HCT116 (cell line): Measurements from ENCODE around the gene RPS2. TPM values are rescaled to one million over a fixed set of nuclear protein-coding genes. Genes with fewer than 3 reads are reported as not detected.

Source experiments
- ATAC-seq: fragments of 200-7000 bp; cut with Tn5 transposase; 2 replicates; pipeline ENCODE4 v1.9.1; 2020; ENCODE audit warnings: mild to moderate bottlenecking, moderate library complexity
- BruUV-seq: library from RNA; stranded (reverse); fragments of 400-500 nt; replicated peaks from 2 replicates; lab custom pipeline; 2021; lab: Mats Ljungman, UMichigan
- CTCF ChIA-PET: fragments of 300-600 bp; sonication (Branson Sonifier 250); formaldehyde crosslinking; loops from one replicate; lab custom pipeline; 2021; ENCODE audit warnings: antibody characterized with exemption; lab: Charles Lee
- POLR2A ChIA-PET: fragments of 300-600, 350-600 bp; sonication (Branson Sonifier 250); formaldehyde crosslinking; loops from one replicate; lab custom pipeline; 2021; ENCODE audit warnings: antibody characterized with exemption; lab: Charles Lee
- RAD21 ChIA-PET, 2 experiments: fragments of 300-600 bp; sonication (Branson Sonifier 250); formaldehyde crosslinking; loops; one replicate each; lab custom pipeline; 2023; ENCODE audit warnings: low total read pairs in 2 of 2; ENCODE audit not compliant: uncharacterized antibody in 2 of 2, unreplicated experiment in 2 of 2, low non-redundant PET in 1 of 2; lab: Charles Lee
- DNase-seq: peaks from one replicate; pipeline ENCODE4 v3.0.0-alpha.2; 2010; ENCODE audit warnings: low read depth, low spot score
- H2AFZ ChIP-seq: fragments of 200-600 bp; shearing (Covaris generic), sonication (generic); 2 replicates; pipeline ENCODE4 v1.6.1; 2017; ENCODE audit warnings: low read depth, mixed run types, mixed read lengths, antibody characterized with exemption, low read length; ENCODE audit not compliant: poor library complexity, severe bottlenecking
- H3K27ac ChIP-seq: 2 replicates; pipeline ENCODE4 v1.5.1; 2012; ENCODE audit warnings: low read depth, low read length
- H3K27me3 ChIP-seq: fragments of 200-600 bp; sonication (generic); 2 replicates; pipeline ENCODE4 v1.6.1; 2016; ENCODE audit warnings: mixed run types, low read length, mixed read lengths; ENCODE audit not compliant: insufficient read depth
- H3K36me3 ChIP-seq, 2 experiments: fragments of 200-500 bp in 1 of 2; fragments of 200-600 bp in 1 of 2; sonication (Bioruptor generic) in 1 of 2; sonication (generic) in 1 of 2; 2 replicates each; pipeline versions ENCODE4 v1.5.1 to v1.6.1; 2014 to 2016; ENCODE audit warnings: low read length in 2 of 2, inconsistent platforms in 1 of 2, mixed read lengths in 1 of 2, mixed run types in 1 of 2; ENCODE audit not compliant: insufficient read depth in 2 of 2, control insufficient read depth in 1 of 2
- H3K4me1 ChIP-seq, 2 experiments: fragments of 200-600 bp in 1 of 2; sonication (generic) in 1 of 2; 2 replicates each; pipeline versions ENCODE4 v1.5.1 to v1.6.1; 2012 to 2017; ENCODE audit warnings: low read length in 2 of 2, inconsistent platforms in 1 of 2, mild to moderate bottlenecking in 1 of 2, mixed read lengths in 1 of 2, mixed run types in 1 of 2, moderate library complexity in 1 of 2; ENCODE audit not compliant: insufficient read depth in 2 of 2, control insufficient read depth in 1 of 2
- H3K4me2 ChIP-seq: fragments of 200-600 bp; sonication (generic); 2 replicates; pipeline ENCODE4 v1.6.1; 2017; ENCODE audit warnings: mixed run types, low read length, mixed read lengths
- H3K4me3 ChIP-seq, 2 experiments: fragments of 200-600 bp in 1 of 2; sonication (generic) in 1 of 2; replicated peaks in 1 of 2; 2 replicates each; pipeline ENCODE4 v1.5.1; 2011 to 2016; ENCODE audit warnings: low read length in 2 of 2, control low read depth in 1 of 2, low read depth in 1 of 2, mild to moderate bottlenecking in 1 of 2, mixed read lengths in 1 of 2, mixed run types in 1 of 2
- H3K79me2 ChIP-seq: fragments of 200-600 bp; sonication (generic); 2 replicates; pipeline ENCODE4 v1.6.1; 2017; ENCODE audit warnings: mild to moderate bottlenecking, mixed run types, low read length, moderate library complexity, mixed read lengths; ENCODE audit not compliant: insufficient read depth
- H3K9ac ChIP-seq: fragments of 200-600 bp; sonication (generic); 2 replicates; pipeline ENCODE4 v1.6.1; 2016; ENCODE audit warnings: low read length, mixed read lengths
- H3K9me2 ChIP-seq: fragments of 200-600 bp; sonication (generic), shearing (Covaris generic); 2 replicates; pipeline ENCODE4 v1.6.1; 2017; ENCODE audit warnings: mixed run types, mild to moderate bottlenecking, moderate library complexity; ENCODE audit not compliant: insufficient read depth
- H3K9me3 ChIP-seq, 2 experiments: fragments of 200-500 bp in 1 of 2; fragments of 200-600 bp in 1 of 2; sonication (Bioruptor generic) in 1 of 2; sonication (generic) in 1 of 2; 2 replicates each; pipeline ENCODE4 v1.6.1; 2014 to 2017; ENCODE audit warnings: low read length in 2 of 2, mixed read lengths in 2 of 2, inconsistent platforms in 1 of 2, low read depth in 1 of 2, mild to moderate bottlenecking in 1 of 2, mixed run types in 1 of 2, moderate library complexity in 1 of 2; ENCODE audit not compliant: control insufficient read depth in 1 of 2, insufficient read depth in 1 of 2
- H4K20me1 ChIP-seq: fragments of 200-600 bp; sonication (generic), shearing (Covaris generic); 2 replicates; pipeline ENCODE4 v1.6.1; 2017; ENCODE audit warnings: mixed run types, mild to moderate bottlenecking, moderate library complexity; ENCODE audit not compliant: insufficient read depth
- CBX3 ChIP-seq: IDR thresholded peaks from 2 replicates; pipeline ENCODE4 v1.6.1; 2012; ENCODE audit warnings: low read depth
- EZH2 ChIP-seq: fragments of 200-600 bp; sonication (generic); IDR thresholded peaks from 2 replicates; pipeline ENCODE4 v1.6.1; 2017; ENCODE audit warnings: antibody characterized with exemption, mixed run types
- EZH2phosphoT487 ChIP-seq: fragments of 200-600 bp; IDR thresholded peaks from 2 replicates; pipeline ENCODE4 v1.6.1; 2018; ENCODE audit warnings: antibody characterized with exemption, borderline replicate concordance
- JUND ChIP-seq: IDR thresholded peaks from 2 replicates; pipeline ENCODE4 v1.6.1; 2012
- POLR2AphosphoS5 ChIP-seq: IDR thresholded peaks from 2 replicates; pipeline ENCODE4 v1.6.1; 2011; ENCODE audit warnings: mild to moderate bottlenecking, low read depth, low read length, moderate library complexity
- TCF7L2 ChIP-seq: IDR thresholded peaks from 2 replicates; pipeline ENCODE4 v1.7.0; 2011; ENCODE audit warnings: borderline replicate concordance, inconsistent platforms; ENCODE audit not compliant: insufficient read depth, insufficient read length; ENCODE audit errors: extremely low read depth
- YY1 ChIP-seq: IDR thresholded peaks from 2 replicates; pipeline ENCODE4 v1.6.1; 2011; ENCODE audit warnings: low read length, low read depth, moderate library complexity, mild to moderate bottlenecking; ENCODE audit not compliant: insufficient replicate concordance; ENCODE audit errors: extremely low read depth
- intact Hi-C: fragments of 100-400 bp; cut with micrococcal nuclease; formaldehyde crosslinking; loops from 2 replicates; pipeline ENCODE4 v1.10.0; 2022
- total RNA-seq: library from RNA; stranded (reverse); gene quantifications from one replicate; pipeline ENCODE4 v1.2.1, GENCODE V29; 2021; ENCODE audit not compliant: unreplicated experiment
- TF ChIP-seq, protein P1 (sequence below), 3 experiments: fragments of 200-600 bp in 1 of 3; sonication (generic) in 1 of 3; IDR thresholded peaks in 2 of 3; conservative IDR thresholded peaks in 1 of 3; 2 replicates each; pipeline ENCODE4 v1.5.1; 2012 to 2017; ENCODE audit warnings: low read depth in 2 of 3, low read length in 2 of 3, antibody characterized with exemption in 1 of 3, borderline replicate concordance in 1 of 3, control low read depth in 1 of 3, mild to moderate bottlenecking in 1 of 3, mixed read lengths in 1 of 3, mixed run types in 1 of 3, moderate library complexity in 1 of 3; ENCODE audit not compliant: insufficient read depth in 1 of 3
- TF ChIP-seq, protein P2 (sequence below): IDR thresholded peaks from 2 replicates; pipeline ENCODE4 v1.6.1; 2012
- TF ChIP-seq, protein P3 (sequence below): IDR thresholded peaks from 2 replicates; pipeline ENCODE4 v1.6.1; 2012; ENCODE audit warnings: low read depth

The RPS2 gene
- total RNA-seq, 1 experiment from 2014 or later: 6,265 TPM

DNA sequence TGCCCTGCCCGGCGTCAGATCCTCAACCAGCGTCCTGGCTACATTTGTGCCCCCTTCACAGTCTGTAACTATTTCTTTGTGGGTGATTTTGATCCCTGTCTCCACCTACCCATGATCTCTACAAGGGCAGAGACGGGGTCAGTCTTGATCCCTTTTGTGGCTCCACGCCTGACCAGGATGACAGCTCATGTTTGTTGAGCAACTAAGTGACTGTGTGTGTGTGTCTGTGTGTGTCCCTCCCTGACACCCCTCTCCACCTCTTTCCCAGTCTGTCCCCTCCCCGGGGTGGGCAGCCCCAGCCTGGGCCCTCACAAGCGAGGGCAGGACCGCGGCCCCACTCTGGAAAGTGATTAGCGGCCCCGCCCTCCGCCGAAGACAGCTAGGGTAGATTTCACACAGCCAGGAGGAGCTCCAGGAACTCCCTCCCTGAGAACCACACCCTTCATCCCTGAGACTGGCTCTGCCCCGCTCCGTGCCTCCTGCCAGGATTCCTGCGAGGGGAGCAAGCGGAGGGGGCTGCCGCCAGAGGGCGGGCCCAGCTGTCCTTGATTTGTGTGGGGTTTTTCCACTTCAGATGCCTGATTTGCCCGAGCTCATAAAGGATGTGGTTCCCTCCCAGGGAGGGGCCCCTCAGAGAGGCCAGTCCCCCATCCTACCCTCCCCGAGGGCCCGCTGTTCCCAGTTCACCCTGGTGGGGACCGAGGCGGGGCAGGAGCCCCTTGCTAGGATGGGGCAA is 41.2 kb downstream of the RPS2 start:
- H3K9me3 ChIP-seq: no peaks in the 10 kb centered on the region
- peak overlapping the region; percentile 55 for H3K27ac ChIP-seq
- TF ChIP-seq EZH2phosphoT487: no peak
- TF ChIP-seq, protein P1, sequence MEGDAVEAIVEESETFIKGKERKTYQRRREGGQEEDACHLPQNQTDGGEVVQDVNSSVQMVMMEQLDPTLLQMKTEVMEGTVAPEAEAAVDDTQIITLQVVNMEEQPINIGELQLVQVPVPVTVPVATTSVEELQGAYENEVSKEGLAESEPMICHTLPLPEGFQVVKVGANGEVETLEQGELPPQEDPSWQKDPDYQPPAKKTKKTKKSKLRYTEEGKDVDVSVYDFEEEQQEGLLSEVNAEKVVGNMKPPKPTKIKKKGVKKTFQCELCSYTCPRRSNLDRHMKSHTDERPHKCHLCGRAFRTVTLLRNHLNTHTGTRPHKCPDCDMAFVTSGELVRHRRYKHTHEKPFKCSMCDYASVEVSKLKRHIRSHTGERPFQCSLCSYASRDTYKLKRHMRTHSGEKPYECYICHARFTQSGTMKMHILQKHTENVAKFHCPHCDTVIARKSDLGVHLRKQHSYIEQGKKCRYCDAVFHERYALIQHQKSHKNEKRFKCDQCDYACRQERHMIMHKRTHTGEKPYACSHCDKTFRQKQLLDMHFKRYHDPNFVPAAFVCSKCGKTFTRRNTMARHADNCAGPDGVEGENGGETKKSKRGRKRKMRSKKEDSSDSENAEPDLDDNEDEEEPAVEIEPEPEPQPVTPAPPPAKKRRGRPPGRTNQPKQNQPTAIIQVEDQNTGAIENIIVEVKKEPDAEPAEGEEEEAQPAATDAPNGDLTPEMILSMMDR (IDR thresholded peaks at IDR 0.05 in 2 of 3, conservative IDR thresholded peaks at IDR 0.05 in 1 of 3; ENCODE audit: borderline replicate concordance in 1 of 3, insufficient read depth in 1 of 3, low read depth in 2 of 3, low read length in 2 of 3): peak in 2 of 3 experiments; percentile 50 to 59; a peak in 5 of 6 replicates
- no peak for TF ChIP-seq JUND
- no peak for TF ChIP-seq YY1
- TF ChIP-seq, protein P2, sequence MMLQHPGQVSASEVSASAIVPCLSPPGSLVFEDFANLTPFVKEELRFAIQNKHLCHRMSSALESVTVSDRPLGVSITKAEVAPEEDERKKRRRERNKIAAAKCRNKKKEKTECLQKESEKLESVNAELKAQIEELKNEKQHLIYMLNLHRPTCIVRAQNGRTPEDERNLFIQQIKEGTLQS: no peak
- no peak for TF ChIP-seq EZH2
- no peak for TF ChIP-seq TCF7L2
- TF ChIP-seq, protein P3, sequence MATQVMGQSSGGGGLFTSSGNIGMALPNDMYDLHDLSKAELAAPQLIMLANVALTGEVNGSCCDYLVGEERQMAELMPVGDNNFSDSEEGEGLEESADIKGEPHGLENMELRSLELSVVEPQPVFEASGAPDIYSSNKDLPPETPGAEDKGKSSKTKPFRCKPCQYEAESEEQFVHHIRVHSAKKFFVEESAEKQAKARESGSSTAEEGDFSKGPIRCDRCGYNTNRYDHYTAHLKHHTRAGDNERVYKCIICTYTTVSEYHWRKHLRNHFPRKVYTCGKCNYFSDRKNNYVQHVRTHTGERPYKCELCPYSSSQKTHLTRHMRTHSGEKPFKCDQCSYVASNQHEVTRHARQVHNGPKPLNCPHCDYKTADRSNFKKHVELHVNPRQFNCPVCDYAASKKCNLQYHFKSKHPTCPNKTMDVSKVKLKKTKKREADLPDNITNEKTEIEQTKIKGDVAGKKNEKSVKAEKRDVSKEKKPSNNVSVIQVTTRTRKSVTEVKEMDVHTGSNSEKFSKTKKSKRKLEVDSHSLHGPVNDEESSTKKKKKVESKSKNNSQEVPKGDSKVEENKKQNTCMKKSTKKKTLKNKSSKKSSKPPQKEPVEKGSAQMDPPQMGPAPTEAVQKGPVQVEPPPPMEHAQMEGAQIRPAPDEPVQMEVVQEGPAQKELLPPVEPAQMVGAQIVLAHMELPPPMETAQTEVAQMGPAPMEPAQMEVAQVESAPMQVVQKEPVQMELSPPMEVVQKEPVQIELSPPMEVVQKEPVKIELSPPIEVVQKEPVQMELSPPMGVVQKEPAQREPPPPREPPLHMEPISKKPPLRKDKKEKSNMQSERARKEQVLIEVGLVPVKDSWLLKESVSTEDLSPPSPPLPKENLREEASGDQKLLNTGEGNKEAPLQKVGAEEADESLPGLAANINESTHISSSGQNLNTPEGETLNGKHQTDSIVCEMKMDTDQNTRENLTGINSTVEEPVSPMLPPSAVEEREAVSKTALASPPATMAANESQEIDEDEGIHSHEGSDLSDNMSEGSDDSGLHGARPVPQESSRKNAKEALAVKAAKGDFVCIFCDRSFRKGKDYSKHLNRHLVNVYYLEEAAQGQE: no peak
- TF ChIP-seq CBX3: 0 out of 2 replicates have a peak, but pooled peaks have one; percentile 13
- peak; percentile 25; the same call in 1 of the 2 replicates for TF ChIP-seq POLR2AphosphoS5
- H3K9me2 ChIP-seq: no peaks in the 10 kb centered on the region
- CTCF ChIA-PET: interaction anchor here (0.7 to 1.3 kb wide), 8 partner anchors 9 to 217 kb away, joined by 3 to 6 read pairs (median 4); partner anchors contain the start of gene MSRB1
- H3K27me3 ChIP-seq: no peaks in the 10 kb centered on the region
- no peaks in the 10 kb centered on the region for H3K79me2 ChIP-seq
- peaks cover 22 to 32% of the 10 kb centered on the region in 2 experiments for H3K4me1 ChIP-seq
- H3K4me2 ChIP-seq: peak overlapping the region; percentile 72
- DNase-seq: peak; percentile 56
- no peaks in the 10 kb centered on the region for H4K20me1 ChIP-seq
- H2AFZ ChIP-seq: peak overlapping the region; percentile 13
- peak; percentile 85 for ATAC-seq
- no peaks in the 10 kb centered on the region for H3K36me3 ChIP-seq
- no TSS peak for BruUV-seq
- H3K4me3 ChIP-seq: peak overlapping the region; percentile 16 to 33; a peak in 1 of 4 replicates
- intact Hi-C loops: no loop called here
- RAD21 ChIA-PET: interaction anchor here in 1 of 2 experiments (0.7 kb wide), 1 partner anchor 51 kb away, joined by 3 read pairs; the partner anchor contains the start of gene MEIOB
- POLR2A ChIA-PET: interaction anchor here (1.0 to 2.1 kb wide), 3 partner anchors 41 to 49 kb away, joined by 3 to 8 read pairs (median 4); partner anchors contain the start of genes RPS2 and TBL3
- peak overlapping the region; percentile 49 for H3K9ac ChIP-seq
